ENCODE data around the gene TSFM.

TSFM gene

GRCh38 chr12:57834086-57834876 lies 51.7 kb downstream of the TSFM start:
- Histone ChIP-seq H2AFZ (ENCODE audit: low read depth, low read length) (no peak overlapping the region), H3K4me3 (ENCODE audit: low read length) (no peak overlapping the region), H3K27me3 (ENCODE audit: insufficient read depth, low read length) (no peaks in the 10 kb centered on the region), H3K9me3 (ENCODE audit: low read length) (no peaks in the 10 kb centered on the region), H3K36me3 (ENCODE audit: insufficient read depth, low read length) (peaks cover 12% of the 10 kb centered on the region), H3K4me1 (ENCODE audit: insufficient read depth, low read length) (peaks cover 66% of the 10 kb centered on the region)

GRCh38 chr12:57835366-57836288 lies 53.0 kb downstream of the TSFM start:
- no peak overlapping the region for H3K4me3 ChIP-seq (ENCODE audit: low read length)
- H2AFZ ChIP-seq (ENCODE audit: low read depth, low read length), result no peak overlapping the region
- H3K4me1 ChIP-seq (ENCODE audit: insufficient read depth, low read length), result peaks cover 74% of the 10 kb centered on the region
- peaks cover 8% of the 10 kb centered on the region for H3K36me3 ChIP-seq (ENCODE audit: insufficient read depth, low read length)
- no peaks in the 10 kb centered on the region for H3K9me3 ChIP-seq (ENCODE audit: low read length)
- H3K27me3 ChIP-seq (ENCODE audit: insufficient read depth, low read length), result no peaks in the 10 kb centered on the region

- Histone ChIP-seq H3K4me1 (ENCODE audit: insufficient read depth, low read length) (peaks cover 82% of the 10 kb centered on the region), H2AFZ (ENCODE audit: low read depth, low read length) (no peak overlapping the region), H3K9me3 (ENCODE audit: low read length) (no peaks in the 10 kb centered on the region), H3K4me3 (ENCODE audit: low read length) (peak overlapping the region; percentile 1), H3K27me3 (ENCODE audit: insufficient read depth, low read length) (no peaks in the 10 kb centered on the region), H3K36me3 (ENCODE audit: insufficient read depth, low read length) (peaks cover 8% of the 10 kb centered on the region)
Measured at GRCh38 chr12:57836442-57837375, 54.1 kb downstream of the TSFM start.

- Histone ChIP-seq H3K9me3 (ENCODE audit: low read length) (no peaks in the 10 kb centered on the region), H3K36me3 (ENCODE audit: insufficient read depth, low read length) (peaks cover 5% of the 10 kb centered on the region), H3K4me1 (ENCODE audit: insufficient read depth, low read length) (peaks cover 82% of the 10 kb centered on the region), H3K4me3 (ENCODE audit: low read length) (no peak overlapping the region), H3K27me3 (ENCODE audit: insufficient read depth, low read length) (no peaks in the 10 kb centered on the region), H2AFZ (ENCODE audit: low read depth, low read length) (no peak overlapping the region)
Measured at GRCh38 chr12:57837864-57838562, 55.4 kb downstream of the TSFM start.

- Histone ChIP-seq H2AFZ (ENCODE audit: low read depth, low read length) (no peak overlapping the region), H3K4me3 (ENCODE audit: low read length) (no peak overlapping the region), H3K27me3 (ENCODE audit: insufficient read depth, low read length) (no peaks in the 10 kb centered on the region), H3K36me3 (ENCODE audit: insufficient read depth, low read length) (peaks cover 10% of the 10 kb centered on the region), H3K4me1 (ENCODE audit: insufficient read depth, low read length) (peaks cover 82% of the 10 kb centered on the region), H3K9me3 (ENCODE audit: low read length) (no peaks in the 10 kb centered on the region)
Measured at GRCh38 chr12:57838594-57839302, 56.2 kb downstream of the TSFM start.

- H3K27me3 ChIP-seq (ENCODE audit: insufficient read depth, low read length), result no peaks in the 10 kb centered on the region
- H3K4me1 ChIP-seq (ENCODE audit: insufficient read depth, low read length), result peaks cover 80% of the 10 kb centered on the region
- H2AFZ ChIP-seq (ENCODE audit: low read depth, low read length), result no peak overlapping the region
- no peaks in the 10 kb centered on the region for H3K9me3 ChIP-seq (ENCODE audit: low read length)
- H3K4me3 ChIP-seq (ENCODE audit: low read length), result no peak overlapping the region
- H3K36me3 ChIP-seq (ENCODE audit: insufficient read depth, low read length), result peaks cover 10% of the 10 kb centered on the region
Measured at GRCh38 chr12:57839996-57840395, 57.4 kb downstream of the TSFM start.

- Histone ChIP-seq H3K4me3 (ENCODE audit: low read length) (no peak overlapping the region), H3K27me3 (ENCODE audit: insufficient read depth, low read length) (no peaks in the 10 kb centered on the region), H3K4me1 (ENCODE audit: insufficient read depth, low read length) (peaks cover 75% of the 10 kb centered on the region), H3K36me3 (ENCODE audit: insufficient read depth, low read length) (peaks cover 10% of the 10 kb centered on the region), H3K9me3 (ENCODE audit: low read length) (no peaks in the 10 kb centered on the region), H2AFZ (ENCODE audit: low read depth, low read length) (no peak overlapping the region)
Measured at GRCh38 chr12:57840726-57841125, 58.1 kb downstream of the TSFM start.

- H3K4me1 ChIP-seq (ENCODE audit: insufficient read depth, low read length), result peaks cover 68% of the 10 kb centered on the region
- no peaks in the 10 kb centered on the region for H3K27me3 ChIP-seq (ENCODE audit: insufficient read depth, low read length)
- no peak overlapping the region for H2AFZ ChIP-seq (ENCODE audit: low read depth, low read length)
- H3K9me3 ChIP-seq (ENCODE audit: low read length), result no peaks in the 10 kb centered on the region
- H3K4me3 ChIP-seq (ENCODE audit: low read length), result no peak overlapping the region
- H3K36me3 ChIP-seq (ENCODE audit: insufficient read depth, low read length), result peaks cover 10% of the 10 kb centered on the region
Measured at GRCh38 chr12:57841445-57841844, 58.9 kb downstream of the TSFM start.

- Histone ChIP-seq H3K27me3 (ENCODE audit: insufficient read depth, low read length) (no peaks in the 10 kb centered on the region), H3K4me1 (ENCODE audit: insufficient read depth, low read length) (peaks cover 60% of the 10 kb centered on the region)
Measured at GRCh38 chr12:57842342-57843294, 60.0 kb downstream of the TSFM start.

GRCh38 chr12:57844709-57845477 lies 62.3 kb downstream of the TSFM start:
- peak overlapping the region; percentile 93 for H3K4me3 ChIP-seq (ENCODE audit: low read length)
- H3K27me3 ChIP-seq (ENCODE audit: insufficient read depth, low read length), result no peaks in the 10 kb centered on the region
- H3K36me3 ChIP-seq (ENCODE audit: insufficient read depth, low read length), result peaks cover 7% of the 10 kb centered on the region
- no peaks in the 10 kb centered on the region for H3K9me3 ChIP-seq (ENCODE audit: low read length)
- peaks cover 49% of the 10 kb centered on the region for H3K4me1 ChIP-seq (ENCODE audit: insufficient read depth, low read length)
- H2AFZ ChIP-seq (ENCODE audit: low read depth, low read length), result no peak overlapping the region

More at GRCh38 chr12:57842342-57843294, 60.0 kb downstream of the TSFM start:
- Histone ChIP-seq H3K9me3 (ENCODE audit: low read length) (no peaks in the 10 kb centered on the region), H3K36me3 (ENCODE audit: insufficient read depth, low read length) (peaks cover 10% of the 10 kb centered on the region), H3K4me3 (ENCODE audit: low read length) (peak overlapping the region; percentile 32), H2AFZ (ENCODE audit: low read depth, low read length) (no peak overlapping the region)
